ENCODE data around the gene RTP2.

Gene RTP2

GRCh38 chr3:187738331-187739093 is 36.2 kb upstream of the RTP2 start:
- DNase-seq, result peak; percentile 92 to 93

DNA sequence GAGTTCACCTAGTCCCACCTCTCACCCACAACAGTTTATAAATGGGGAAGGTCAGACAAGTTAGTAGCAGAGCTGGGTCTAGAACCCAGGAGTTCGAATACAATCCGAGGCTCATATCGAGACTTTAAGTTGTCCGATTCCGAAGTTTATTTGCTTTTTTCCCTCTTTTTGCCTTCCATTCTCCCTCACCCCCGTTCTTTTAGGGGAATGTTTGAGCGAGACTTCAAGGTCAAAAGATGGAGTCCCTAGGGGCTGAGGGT is 35.6 kb upstream of the RTP2 start:
- DNase-seq, result no peak

DNA sequence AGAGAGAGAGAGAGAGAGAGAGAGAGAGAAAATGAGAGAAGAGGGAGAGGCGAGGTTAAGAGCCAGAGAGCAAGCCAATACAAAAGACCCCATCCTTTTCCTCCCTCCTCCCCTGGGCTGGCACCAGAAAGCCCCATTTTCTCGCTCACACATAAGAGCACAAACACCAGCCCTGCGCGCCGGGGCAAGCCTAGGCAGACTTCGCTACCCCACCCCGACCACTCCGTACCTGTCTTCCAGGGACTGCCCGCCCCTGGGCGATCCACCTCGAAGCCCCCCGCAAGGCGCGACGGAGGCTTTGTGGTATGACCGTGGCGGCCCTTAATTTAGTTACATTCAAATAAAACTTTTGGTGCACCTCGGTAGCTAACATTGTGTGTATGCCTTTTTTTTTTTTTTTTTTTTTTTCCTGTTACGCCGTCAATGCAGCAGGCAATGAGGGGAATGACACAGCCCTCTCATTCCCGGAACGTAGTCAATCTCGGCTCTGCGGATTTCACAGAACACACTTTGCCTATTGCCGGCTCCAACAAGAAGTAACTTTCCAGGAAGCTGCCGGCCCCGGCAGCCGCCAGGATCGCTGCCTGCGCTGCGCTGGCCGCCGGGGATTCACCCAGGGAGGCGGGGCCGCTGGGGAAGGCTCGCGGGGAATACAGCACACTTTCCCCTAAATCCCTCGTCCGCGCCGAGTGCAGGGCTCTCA is 35.2 kb upstream of the RTP2 start:
- peak; percentile 81 to 89 for DNase-seq

- peak in 1 of 2 donors; percentile 59 for DNase-seq
Observed at GRCh38 chr3:187737006-187737367, 34.6 kb upstream of the RTP2 start.

- peak; percentile 78 to 92 for DNase-seq
Observed at GRCh38 chr3:187736418-187736871, 34.1 kb upstream of the RTP2 start.

DNA sequence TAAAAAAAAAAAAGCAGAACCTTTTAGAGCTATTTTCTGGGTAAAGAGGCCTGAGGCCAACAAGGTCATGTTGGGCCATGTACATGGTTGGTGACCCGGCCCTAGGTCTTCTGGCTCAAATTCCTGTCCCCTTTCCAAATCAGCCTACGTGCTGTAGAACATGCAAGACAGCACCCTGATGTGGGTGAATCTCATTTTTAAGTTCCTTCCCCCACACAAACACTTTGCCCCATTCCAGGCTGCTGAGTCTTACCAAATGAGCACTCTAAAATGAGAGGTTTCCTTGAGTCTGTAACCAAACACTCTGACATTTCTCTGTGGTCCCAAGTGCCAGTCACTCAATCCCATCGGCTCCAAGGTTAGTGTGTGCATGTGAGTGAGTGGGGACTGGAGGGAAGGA is 33.5 kb upstream of the RTP2 start:
- peak; percentile 85 to 93 for DNase-seq

DNA sequence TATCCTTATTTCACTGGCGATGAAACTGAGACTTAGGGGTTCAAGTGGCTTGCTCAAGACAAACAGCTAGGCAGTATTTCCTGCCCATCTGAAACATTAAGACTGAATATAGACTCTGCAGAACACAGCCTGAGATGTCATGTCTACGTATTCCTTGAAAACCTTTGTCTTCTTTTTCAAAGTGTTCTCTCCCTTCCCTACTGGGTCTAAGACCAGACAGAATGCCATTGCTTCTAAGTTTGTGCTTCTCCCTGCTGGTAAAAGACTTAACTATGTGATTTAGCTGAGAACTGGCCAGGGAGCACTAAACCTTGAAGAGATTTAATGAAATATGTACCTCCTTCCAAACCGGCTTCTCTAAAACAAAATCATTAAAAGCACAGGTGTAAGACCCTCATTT is 33.0 kb upstream of the RTP2 start:
- no peak for DNase-seq

- DNase-seq, result no peak
Observed at GRCh38 chr3:187734841-187735240, 32.5 kb upstream of the RTP2 start.

GRCh38 chr3:187733371-187733770 is 31.0 kb upstream of the RTP2 start:
- no peak for DNase-seq

GRCh38 chr3:187729598-187729997 is 27.2 kb upstream of the RTP2 start:
- no peak for DNase-seq

- no peak for DNase-seq
Observed at GRCh38 chr3:187728940-187729583, 26.7 kb upstream of the RTP2 start.

GRCh38 chr3:187728248-187728647 is 25.9 kb upstream of the RTP2 start:
- DNase-seq, result no peak

DNA sequence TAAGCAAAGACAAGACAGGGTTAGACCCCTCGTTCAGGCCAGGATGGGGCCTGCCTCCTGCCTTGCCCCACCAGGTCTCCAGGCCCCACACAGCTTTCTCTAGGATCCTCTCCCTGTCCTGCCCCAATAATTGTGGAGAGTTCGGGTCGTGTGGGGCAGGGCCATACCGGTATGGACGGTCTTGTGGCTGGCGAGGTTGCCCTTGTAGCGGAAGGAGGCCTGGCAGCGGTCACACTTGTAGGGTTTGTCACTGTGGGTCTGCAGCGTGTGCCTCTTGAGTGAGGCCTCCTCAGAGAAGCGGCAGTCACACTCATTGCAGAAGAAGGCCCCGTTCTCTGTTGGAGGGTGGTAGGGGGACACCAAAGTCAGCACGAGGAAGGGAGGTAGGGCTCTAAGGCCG is 24.2 kb upstream of the RTP2 start:
- no peak for DNase-seq

DNA sequence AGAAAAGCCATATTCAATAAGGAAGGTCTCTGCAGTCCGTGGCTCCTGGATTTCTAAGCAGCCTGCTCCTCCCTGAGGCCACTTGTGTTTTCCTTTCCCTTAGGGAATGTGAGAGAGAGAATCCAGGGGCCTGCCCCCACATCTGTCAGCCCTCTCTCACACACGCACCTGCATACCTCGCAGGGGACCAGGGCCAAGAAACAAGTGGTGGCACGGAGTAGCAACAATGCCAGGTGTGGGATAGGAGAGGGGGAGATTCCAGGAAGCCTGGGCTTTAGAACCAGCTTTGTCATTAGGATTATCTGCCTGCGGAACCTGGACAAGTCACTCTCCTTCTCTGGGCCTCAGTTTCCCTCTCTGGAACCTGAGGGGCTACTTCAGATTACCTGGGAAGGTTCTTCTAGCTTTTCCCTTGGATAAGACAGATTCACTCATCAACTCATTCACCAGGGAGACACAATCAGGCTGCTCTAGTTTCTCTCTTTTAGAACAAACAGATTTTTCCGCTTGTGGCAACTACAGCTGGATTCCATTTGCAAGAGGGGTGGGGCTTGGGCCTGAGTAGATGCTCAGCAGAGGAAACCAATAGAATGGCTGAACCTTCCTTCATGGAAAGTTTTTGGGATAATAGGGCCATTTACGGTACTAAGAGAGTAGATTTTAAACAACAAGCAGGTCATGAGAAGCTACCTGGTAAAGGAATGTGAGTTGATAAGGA is 23.5 kb upstream of the RTP2 start:
- no peak for DNase-seq

- no peak for DNase-seq
Observed at GRCh38 chr3:187725224-187725623, 22.9 kb upstream of the RTP2 start.

- no peak for DNase-seq
Observed at GRCh38 chr3:187722206-187722612, 19.9 kb upstream of the RTP2 start.

DNA sequence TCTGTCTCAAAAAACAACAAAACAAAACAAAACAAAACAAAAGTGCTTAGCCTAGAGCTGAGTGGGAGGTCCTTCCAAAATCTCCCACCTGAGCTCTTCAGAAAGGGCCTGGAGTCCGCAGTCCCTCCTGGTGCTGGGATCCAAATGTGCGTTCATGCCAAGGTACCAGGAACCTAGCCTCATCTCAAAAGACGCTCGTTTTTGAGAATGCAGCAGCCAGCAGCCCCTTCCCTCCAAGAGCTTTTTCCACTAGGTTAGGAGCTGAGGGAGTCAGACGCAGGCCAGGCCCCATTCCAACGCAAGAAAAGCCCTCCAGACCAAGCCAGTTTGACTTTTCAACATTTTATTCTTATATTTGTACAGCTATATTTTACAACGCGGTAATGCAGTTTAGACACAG is 18.7 kb upstream of the RTP2 start:
- DNase-seq, result no peak

- DNase-seq, result no peak
Observed at GRCh38 chr3:187720337-187720670, 17.9 kb upstream of the RTP2 start.

GRCh38 chr3:187719628-187720336 is 17.4 kb upstream of the RTP2 start:
- no peak for DNase-seq

DNA sequence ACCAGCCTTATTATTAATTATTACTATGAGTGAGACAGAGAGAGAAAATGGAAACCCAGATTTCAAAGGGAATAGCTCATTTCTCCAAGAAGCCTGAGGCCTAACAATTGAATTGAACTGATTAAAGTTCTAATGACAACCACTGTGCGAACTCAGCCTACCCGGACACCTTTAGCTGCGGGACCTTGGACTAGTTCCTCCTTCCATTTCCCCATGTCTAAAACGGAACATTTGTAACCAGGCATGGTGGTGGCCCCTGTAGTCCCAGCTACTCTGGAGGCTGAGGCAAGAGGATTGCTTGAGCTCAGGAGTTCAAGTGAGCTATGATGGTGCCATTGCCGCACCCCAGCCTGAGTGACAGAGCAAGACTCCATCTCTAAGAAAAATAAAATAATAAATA is 16.4 kb upstream of the RTP2 start:
- DNase-seq, result peak; percentile 34 to 41

- no peak for DNase-seq
Observed at GRCh38 chr3:187717572-187717971, 15.2 kb upstream of the RTP2 start.

DNA sequence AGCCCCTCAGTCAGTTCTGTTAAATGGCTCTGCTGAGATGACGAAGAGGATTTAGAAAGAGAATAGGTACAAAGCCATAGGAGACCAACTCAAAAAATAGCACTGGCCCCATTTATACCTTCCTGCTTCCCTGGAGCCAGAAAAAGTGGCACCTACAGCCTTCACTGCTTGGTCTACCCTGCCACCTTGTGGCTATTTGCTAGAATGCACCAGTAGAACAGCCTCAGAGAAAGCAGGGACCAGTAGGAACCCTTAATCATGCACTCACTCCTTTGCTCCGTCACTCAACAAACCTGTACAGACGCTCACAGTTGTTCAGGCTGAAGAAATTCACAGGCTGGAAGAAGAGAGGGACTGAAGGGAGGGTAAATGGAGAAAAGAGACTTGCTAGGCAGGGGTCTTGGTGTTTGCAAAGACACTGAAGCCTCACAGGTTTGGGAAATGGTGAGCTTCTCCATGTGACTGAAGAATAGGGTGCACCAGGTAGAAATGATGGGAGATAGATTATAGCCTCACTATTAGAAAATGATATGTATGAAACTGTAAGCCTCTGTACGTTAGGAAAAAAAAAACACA is 12.1 kb upstream of the RTP2 start:
- DNase-seq, result peak; percentile 76 to 81

DNA sequence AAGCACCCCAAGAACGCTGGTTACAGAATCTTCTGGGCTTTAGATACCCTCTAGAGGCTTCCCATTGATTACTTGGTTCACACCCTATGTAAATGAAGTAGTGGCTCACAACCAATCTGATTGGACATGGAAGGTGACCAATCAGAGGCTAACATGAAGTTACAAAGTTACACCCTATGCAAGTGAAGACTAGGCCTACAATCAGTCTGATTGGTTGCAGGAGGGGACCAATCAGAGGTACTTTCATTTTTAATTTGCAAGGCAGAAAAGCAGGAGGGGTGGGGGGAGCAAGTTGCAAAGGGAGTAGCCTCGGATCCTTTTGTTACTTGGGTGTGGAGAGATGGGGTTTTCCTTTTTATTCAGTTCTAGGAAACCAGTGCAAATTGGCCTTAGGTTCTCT is 11.1 kb upstream of the RTP2 start:
- DNase-seq, result peak; percentile 9 to 18
